LNCAP (cell line): ENCODE data around the gene ZNF689.

Experiments used
- CTCF ChIP-seq: fragments of 450-650 bp; IDR thresholded peaks from 2 replicates; pipeline ENCODE4 v1.5.1; 2017; ENCODE audit warnings: mild to moderate bottlenecking

ZNF689 gene

DNA sequence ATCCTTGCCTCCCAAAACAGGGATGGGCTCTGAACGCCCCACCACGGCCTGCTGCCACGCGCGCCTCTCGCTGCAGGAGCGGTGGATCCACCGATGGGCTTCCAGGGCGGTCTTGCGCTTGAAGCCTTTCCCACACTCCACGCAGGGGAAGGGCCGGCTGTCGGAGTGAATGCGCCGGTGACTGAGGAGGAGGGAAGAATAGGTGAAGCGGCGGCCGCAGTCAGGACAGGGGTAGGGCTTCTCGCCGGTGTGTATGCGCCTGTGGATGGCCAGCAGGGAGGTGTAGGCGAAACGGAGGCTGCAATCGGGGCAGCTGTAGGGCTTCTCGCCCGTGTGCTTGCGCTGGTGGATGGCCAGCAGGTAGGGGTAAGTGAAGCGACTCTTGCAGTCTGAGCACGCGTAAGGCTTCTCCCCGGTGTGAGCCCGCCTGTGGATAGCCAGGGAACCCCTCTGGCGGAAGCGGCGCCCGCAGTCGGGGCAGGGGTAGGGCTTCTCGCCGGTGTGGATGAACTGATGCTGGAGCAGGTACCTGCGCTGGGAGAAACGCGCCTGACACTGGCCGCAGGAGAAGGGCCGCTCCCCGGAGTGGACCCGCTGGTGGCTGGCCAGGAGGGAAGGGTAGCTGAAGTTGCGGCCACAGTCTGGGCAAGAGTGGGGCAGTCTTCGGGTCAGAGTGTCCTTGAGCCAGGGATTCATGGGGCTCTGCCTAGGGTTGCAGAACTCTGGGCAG lies 27.4 kb downstream of the ZNF689 start:
- TF ChIP-seq CTCF = no peak

DNA sequence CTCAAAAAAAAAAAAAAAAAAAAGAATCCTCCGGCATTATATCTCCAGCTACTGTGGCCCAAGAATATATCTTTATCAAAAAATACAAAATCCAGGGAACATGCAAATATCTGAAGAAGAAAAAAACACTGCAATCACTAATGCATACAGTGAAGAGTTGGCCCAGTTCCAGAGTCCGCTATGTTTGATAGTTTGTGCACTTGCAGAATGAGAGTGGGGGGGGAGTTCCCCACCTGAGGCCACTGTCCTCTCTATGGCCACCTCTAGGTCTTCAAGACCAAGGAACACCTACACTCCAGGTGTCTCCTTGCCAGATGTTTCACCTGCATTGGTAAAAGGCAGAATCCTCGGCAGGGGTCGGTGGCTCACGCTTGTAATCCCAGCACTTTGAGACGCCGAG lies 28.7 kb downstream of the ZNF689 start:
- TF ChIP-seq CTCF = no peak

- no peak for TF ChIP-seq CTCF
These were observed 35.5 kb downstream of the ZNF689 start for GRCh38 chr16:30574678-30575077.

DNA sequence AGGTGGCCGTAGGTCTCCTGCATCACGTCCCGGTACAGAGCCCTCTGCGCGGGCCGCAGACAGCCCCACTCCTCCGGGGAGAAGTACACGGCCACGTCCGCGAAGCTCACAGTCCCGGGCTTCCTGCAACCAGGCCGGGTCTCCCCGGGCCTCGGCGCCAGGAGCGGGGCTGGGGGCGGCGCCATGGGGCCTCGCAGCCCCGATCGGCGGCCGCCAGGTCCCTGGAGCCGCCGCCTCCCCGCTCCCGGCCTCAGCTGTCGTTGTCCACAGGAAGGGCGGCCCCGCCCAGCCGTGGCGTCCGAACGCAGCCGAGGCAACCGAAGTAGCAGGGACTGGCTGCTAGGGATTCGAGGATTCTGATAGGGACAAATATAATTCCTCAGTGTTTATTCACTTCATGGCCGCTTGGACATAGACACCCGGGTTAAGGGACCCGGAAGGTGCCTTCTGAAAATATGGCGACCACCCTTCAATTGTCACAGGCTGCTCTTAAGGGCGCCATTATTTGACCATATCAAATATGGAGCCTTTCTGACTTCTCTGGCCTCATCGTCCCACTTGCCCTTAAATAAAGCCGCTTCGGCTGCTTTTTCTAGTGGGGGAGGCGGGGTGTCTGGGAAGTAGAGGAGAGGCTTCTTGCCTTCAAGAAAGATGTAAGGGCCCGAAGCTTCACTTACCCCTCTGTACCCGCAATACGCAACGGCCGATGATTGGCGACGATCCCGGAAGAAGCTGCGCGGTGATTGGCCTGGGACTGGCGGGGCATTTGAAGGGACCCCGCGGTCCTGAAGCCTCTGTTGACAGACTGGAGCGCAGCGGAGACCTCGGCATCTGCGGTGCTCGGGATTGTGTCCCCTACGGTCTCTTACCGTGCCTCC lies 38.5 kb downstream of the ZNF689 start, which contains the start of gene ZNF688:
Gene ZNF688 (minus strand): TSS at position 270 of the 878 bp plus-strand sequence. CDS start 85 bp downstream, at position 185.
- no peak for TF ChIP-seq CTCF

DNA sequence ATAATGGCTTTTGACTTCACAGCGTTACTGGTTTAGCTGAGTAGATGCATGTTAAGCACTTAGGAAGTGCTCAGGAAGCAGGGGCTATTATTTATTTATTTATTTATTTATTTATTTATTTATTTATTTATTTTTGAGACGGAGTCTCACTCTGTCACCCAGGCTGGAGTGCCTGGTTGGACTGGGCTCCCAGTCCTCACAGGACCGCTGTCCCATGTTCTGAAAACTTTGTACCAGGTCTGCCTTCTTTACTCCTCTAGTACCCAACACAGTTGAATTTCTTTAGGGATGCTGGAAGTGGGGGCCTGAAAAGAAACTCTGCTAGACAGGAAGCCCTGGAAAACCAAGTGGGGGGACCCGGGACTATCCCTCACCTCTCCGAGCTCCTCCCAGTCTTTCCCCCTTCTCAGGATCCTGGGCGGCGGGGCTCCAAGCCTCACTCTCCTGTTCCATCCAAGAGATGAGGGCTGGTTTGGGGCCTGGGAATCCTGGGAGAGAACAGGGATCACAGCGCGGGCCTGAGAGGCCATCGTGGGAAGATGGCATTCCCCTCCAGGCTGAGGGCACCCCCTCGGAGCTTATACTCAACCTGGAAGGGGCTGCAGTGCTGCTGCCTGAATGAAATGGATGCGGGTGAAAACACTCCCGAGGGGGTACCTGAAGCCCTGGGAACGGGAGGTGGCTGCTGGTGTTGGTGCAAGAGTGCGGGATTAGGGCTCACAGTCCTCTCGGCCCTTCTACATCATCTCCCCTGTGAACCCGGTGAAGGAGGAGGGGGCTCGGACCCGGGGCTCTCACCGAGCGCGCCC lies 39.3 kb downstream of the ZNF689 start:
- no peak for TF ChIP-seq CTCF

DNA sequence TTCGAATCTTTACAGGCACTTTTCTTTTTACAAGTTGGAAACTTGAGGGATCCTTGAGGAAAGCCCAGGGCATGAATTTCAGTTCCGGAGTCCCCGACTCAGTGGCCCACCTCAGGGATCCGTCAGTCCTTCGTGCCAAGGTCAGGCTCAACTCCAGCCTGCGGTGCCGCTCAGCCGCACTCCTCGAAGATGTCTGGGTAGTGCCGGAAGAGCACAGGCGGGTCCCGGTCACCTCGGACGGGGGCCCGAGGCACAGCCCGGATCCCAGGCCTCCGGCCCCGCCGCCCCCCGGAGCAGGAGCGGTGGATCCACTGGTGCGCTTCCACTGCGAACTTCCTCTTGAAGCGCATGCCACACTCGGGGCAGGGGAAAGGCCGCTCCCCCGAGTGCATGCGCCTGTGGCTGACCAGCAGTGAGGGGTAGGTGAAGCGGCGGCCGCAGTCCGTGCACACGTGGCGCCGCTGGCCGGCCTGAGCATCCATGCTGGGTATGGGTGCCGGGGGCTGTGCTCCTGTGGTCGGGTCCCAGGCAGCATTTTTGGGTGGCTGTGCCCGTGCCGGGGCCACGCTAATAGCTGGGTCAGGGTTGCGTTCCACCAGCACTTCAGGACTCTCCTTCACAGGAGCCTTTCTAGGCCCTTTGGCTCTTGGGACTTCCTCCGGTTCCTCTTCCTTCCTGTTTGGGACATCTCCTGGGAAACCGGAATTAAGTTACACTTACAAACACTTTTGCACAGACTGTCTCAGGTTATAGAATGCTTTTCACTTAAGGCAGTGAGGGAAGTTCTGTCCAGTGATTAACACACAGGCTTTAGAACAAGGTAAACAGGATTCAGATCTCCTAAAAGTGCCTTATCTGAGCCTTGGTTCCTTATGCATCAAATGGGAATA lies 40.2 kb downstream of the ZNF689 start:
- TF ChIP-seq CTCF = no peak
